Measurements from ENCODE around the gene GPR139. TPM values are rescaled to one million over a fixed set of nuclear protein-coding genes. Genes with fewer than 3 reads are reported as not detected.

GPR139 gene
- total RNA-seq, 6 donors from 2014 or later, result not detected

DNA sequence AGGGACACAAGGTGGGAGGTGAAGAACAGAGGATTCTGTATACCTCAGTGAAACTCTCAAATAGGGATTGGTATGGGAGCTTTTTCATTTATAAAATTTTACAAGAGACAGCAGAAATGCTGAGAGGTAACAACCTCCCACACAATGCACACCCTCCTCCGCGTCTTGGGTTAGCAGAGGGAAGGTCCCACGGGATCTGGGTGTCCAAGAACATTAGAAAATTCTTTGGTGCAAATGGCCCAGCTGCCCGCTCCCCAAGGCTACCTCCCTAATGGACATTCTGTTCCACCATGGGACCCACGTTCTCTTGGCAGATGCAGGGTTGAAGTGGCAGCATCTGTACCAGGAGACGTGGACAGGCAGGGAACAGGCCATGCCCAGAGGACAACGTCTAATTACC, 22.5 kb downstream of the GPR139 start:
- Histone ChIP-seq H3K27me3 (no peaks in the 10 kb centered on the region), H3K4me3 (no peak overlapping the region), H3K27ac (no peak overlapping the region), H3K9me3 (no peaks in the 10 kb centered on the region), H3K36me3 (no peaks in the 10 kb centered on the region), H3K4me1 (no peaks in the 10 kb centered on the region)
- no peak for TF ChIP-seq POLR2A (IDR thresholded peaks at IDR 0.05)
- TF ChIP-seq, protein P1, sequence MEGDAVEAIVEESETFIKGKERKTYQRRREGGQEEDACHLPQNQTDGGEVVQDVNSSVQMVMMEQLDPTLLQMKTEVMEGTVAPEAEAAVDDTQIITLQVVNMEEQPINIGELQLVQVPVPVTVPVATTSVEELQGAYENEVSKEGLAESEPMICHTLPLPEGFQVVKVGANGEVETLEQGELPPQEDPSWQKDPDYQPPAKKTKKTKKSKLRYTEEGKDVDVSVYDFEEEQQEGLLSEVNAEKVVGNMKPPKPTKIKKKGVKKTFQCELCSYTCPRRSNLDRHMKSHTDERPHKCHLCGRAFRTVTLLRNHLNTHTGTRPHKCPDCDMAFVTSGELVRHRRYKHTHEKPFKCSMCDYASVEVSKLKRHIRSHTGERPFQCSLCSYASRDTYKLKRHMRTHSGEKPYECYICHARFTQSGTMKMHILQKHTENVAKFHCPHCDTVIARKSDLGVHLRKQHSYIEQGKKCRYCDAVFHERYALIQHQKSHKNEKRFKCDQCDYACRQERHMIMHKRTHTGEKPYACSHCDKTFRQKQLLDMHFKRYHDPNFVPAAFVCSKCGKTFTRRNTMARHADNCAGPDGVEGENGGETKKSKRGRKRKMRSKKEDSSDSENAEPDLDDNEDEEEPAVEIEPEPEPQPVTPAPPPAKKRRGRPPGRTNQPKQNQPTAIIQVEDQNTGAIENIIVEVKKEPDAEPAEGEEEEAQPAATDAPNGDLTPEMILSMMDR (IDR thresholded peaks at IDR 0.05), result no peak
- TF ChIP-seq POLR2AphosphoS5 (IDR thresholded peaks at IDR 0.05), result no peak
- WGBS, 2 donors, result 77 to 80% methylated on average over 6 to 7 of the region's 7 CpGs
- ATAC-seq (ENCODE audit: low FRiP score in 2 of 2) (no peak), DNase-seq (no peak)

DNA sequence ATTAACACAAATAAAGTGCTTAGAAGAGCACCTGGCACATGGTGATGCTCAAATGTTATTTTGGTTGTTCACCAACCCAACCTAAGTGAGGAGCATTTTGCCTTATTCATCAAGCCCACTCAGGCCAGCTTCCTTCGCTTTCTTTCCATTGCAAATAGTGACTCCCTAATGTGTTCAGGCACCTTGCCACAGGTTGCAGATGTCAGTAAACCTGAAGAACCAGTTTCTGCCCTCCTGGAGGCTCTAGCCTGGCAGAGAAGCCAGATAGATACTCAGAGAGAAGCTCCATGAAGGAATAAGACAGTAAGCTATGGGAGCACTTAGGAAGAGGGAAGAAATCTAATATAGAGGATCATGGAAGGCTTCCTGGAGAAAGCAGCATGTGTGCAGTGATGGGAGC, 23.9 kb downstream of the GPR139 start:
- Histone ChIP-seq H3K27ac (no peak overlapping the region), H3K27me3 (no peaks in the 10 kb centered on the region), H3K36me3 (no peaks in the 10 kb centered on the region), H3K4me3 (no peak overlapping the region), H3K9me3 (no peaks in the 10 kb centered on the region), H3K4me1 (no peaks in the 10 kb centered on the region)
- WGBS, 2 donors, result 50 to 54% methylated on average over 1 of the region's 1 CpG
- TF ChIP-seq POLR2A (IDR thresholded peaks at IDR 0.05) (no peak), EP300 (IDR thresholded peaks at IDR 0.05) (no peak), POLR2AphosphoS5 (IDR thresholded peaks at IDR 0.05) (no peak)
- TF ChIP-seq, protein P1 (IDR thresholded peaks at IDR 0.05), result no peak
- DNase-seq, result no peak
- ATAC-seq (ENCODE audit: low FRiP score in 2 of 2), result no peak

DNA sequence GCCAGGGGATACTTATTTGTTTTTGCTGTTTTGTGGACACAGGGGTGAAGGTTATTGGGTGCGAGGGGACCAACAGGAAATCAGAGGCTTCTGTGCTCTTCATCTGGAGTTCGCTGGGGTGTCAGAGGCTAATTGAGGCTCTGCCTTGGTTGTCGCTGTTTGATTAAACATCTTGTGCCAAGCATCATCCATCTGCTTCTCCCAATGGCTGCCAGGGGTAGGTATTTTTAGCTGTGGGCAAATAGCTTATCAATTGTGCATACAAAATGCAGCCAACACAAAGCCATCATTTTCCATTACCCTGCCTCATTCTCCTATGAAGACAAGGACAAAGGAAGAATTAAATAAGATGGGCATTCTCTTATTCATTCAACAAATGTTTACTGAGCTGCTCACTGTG, 27.8 kb downstream of the GPR139 start:
- TF ChIP-seq POLR2A (IDR thresholded peaks at IDR 0.05) (no peak), EP300 (IDR thresholded peaks at IDR 0.05) (no peak), POLR2AphosphoS5 (IDR thresholded peaks at IDR 0.05) (no peak)
- TF ChIP-seq, protein P1 (IDR thresholded peaks at IDR 0.05), result no peak
- ATAC-seq (ENCODE audit: low FRiP score in 2 of 2), result no peak
- WGBS, 2 donors, result 82 to 83% methylated on average over 3 of the region's 3 CpGs

DNA sequence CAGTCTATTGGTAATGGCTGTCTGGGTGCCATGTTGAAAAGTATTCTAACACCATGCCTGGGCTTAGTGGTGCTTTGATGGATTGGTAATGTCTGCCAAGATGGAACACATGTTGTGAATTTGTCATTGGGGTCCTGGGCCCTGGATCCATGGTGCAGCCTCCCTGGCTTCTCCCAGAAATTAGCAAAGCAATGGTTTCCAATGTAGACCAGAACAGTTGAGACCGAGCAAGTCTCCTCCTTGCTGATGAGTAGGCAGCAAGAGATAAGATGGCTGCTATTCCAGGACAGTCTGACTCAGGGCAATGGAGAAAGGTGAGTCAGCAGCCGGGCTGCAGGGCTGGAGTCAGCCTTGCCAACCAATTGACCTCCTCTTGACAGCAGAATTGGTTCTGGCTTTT, 30.8 kb downstream of the GPR139 start:
- no peak overlapping the region for H3K4me3 ChIP-seq
- no peak overlapping the region for H3K27ac ChIP-seq
- no peak for DNase-seq
- H3K36me3 ChIP-seq, result no peaks in the 10 kb centered on the region
- no peaks in the 10 kb centered on the region for H3K9me3 ChIP-seq
- H3K27me3 ChIP-seq, result no peaks in the 10 kb centered on the region
- TF ChIP-seq POLR2A (IDR thresholded peaks at IDR 0.05) (no peak), POLR2AphosphoS5 (IDR thresholded peaks at IDR 0.05) (no peak), EP300 (IDR thresholded peaks at IDR 0.05) (no peak)
- TF ChIP-seq, protein P1 (IDR thresholded peaks at IDR 0.05), result no peak
- H3K4me1 ChIP-seq, result no peaks in the 10 kb centered on the region
- 79 to 89% methylated on average over 2 of the region's 2 CpGs for WGBS, 2 donors
- no peak for ATAC-seq (ENCODE audit: low FRiP score in 2 of 2)

More for the DNA sequence above, 27.8 kb downstream of the GPR139 start:
- no peak for DNase-seq
- Histone ChIP-seq H3K36me3 (no peaks in the 10 kb centered on the region), H3K27me3 (no peaks in the 10 kb centered on the region), H3K4me1 (no peaks in the 10 kb centered on the region), H3K4me3 (no peak overlapping the region), H3K27ac (no peak overlapping the region), H3K9me3 (no peaks in the 10 kb centered on the region)

DNA sequence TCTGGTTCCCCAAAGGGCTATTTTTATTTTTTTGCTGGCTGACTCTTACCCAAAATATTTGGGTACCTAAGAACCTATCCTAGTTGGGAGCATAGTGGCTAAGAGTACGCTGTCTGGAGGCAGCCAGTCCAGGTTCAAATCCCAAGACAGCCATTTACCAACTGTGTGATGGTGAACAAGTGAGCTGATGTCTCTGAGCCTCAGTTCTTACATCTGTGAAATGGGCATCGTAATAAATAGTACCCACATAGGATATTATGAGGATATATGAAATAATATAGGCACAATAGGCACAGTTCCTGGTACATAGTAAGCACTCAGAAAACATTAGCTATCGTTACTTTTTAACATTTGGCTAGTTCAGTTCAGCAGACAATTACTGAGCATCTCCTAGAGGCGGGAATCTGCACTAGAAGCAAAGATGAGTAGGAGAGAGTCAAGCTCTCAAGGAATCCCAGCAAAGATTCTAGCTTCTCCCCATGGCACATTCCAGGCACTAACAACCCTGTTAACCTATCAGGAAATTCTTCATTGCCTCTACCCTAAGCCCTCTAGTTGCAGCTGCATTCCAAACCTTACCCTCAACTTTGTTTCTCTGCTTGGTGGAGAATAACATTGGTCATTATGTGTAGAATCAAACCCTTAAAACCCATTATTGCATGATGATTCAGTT, 31.6 kb downstream of the GPR139 start:
- TF ChIP-seq, protein P1 (IDR thresholded peaks at IDR 0.05), result no peak
- no peak for DNase-seq
- Histone ChIP-seq H3K27ac (no peak overlapping the region), H3K36me3 (no peaks in the 10 kb centered on the region), H3K4me1 (no peaks in the 10 kb centered on the region), H3K4me3 (no peak overlapping the region), H3K9me3 (no peaks in the 10 kb centered on the region), H3K27me3 (no peaks in the 10 kb centered on the region)
- 65 to 88% methylated on average over 4 of the region's 4 CpGs for WGBS, 2 donors
- ATAC-seq (ENCODE audit: low FRiP score in 2 of 2), result no peak
